Sciatic nerve (tissue), 2 donors: ENCODE measurements around the gene MMP3. TPM values are rescaled to one million over a fixed set of nuclear protein-coding genes. Genes with fewer than 3 reads are reported as not detected.

ENCODE experiments used
- ATAC-seq: fragments of 200-7000 bp; cut with Tn5 transposase; one replicate; pipeline ENCODE4 v1.9.1; 2020; ENCODE audit warnings: mild to moderate bottlenecking, moderate library complexity
- DNase-seq: peaks from one replicate; pipeline ENCODE4 v3.0.0-alpha.2; 2020; ENCODE audit warnings: low spot score
- intact Hi-C: fragments of 100-400 bp; cut with DNase I; formaldehyde crosslinking; loops from one replicate; pipeline ENCODE4 v1.14.2; 2022
- total RNA-seq: library from RNA; stranded (reverse); fragmentation: NEBNext Ultra II Directional; extraction: Animal tissue kit (Norgen Biotek cat#: 25700); gene quantifications from one replicate; pipeline ENCODE4 v1.2.1, GENCODE V29; 2021
- donor health status: DM: no; HTN: no; CAD: no.
- donor health status: DM: no; HTN: no; CAD: no.

The MMP3 gene
- total RNA-seq, 1 donor from 2014 or later: 6.7 TPM

GRCh38 chr11:102836290-102836875 lies 7.0 kb downstream of the MMP3 start:
- ATAC-seq (peak; percentile 49), DNase-seq (no peak)
- intact Hi-C loops: no loop called here

- intact Hi-C loops: no loop called here
- DNase-seq (no peak), ATAC-seq (no peak)
Observed at GRCh38 chr11:102833731-102834130, 9.7 kb downstream of the MMP3 start.

GRCh38 chr11:102832612-102833011 lies 10.8 kb downstream of the MMP3 start:
- ATAC-seq (no peak), DNase-seq (no peak)
- intact Hi-C loops: no loop called here

- intact Hi-C loops: no loop called here
- DNase-seq (peak; percentile 69), ATAC-seq (peak; percentile 78)
Observed at GRCh38 chr11:102831489-102832440, 11.6 kb downstream of the MMP3 start.

GRCh38 chr11:102831128-102831488 lies 12.3 kb downstream of the MMP3 start:
- intact Hi-C loops: no loop called here
- no peak for DNase-seq
- ATAC-seq: no peak

- ATAC-seq: no peak
- no peak for DNase-seq
- intact Hi-C loops: no loop called here
Observed at GRCh38 chr11:102830001-102830727, 13.2 kb downstream of the MMP3 start.

GRCh38 chr11:102829316-102830000 lies 14.0 kb downstream of the MMP3 start:
- DNase-seq: no peak
- intact Hi-C loops: no loop called here
- ATAC-seq: no peak

- DNase-seq: no peak
- intact Hi-C loops: no loop called here
- ATAC-seq: no peak
Observed at GRCh38 chr11:102824556-102824955, 18.9 kb downstream of the MMP3 start.

- no peak for ATAC-seq
- DNase-seq: no peak
- intact Hi-C loops: no loop called here
Observed at GRCh38 chr11:102819491-102819890, 23.9 kb downstream of the MMP3 start.

DNA sequence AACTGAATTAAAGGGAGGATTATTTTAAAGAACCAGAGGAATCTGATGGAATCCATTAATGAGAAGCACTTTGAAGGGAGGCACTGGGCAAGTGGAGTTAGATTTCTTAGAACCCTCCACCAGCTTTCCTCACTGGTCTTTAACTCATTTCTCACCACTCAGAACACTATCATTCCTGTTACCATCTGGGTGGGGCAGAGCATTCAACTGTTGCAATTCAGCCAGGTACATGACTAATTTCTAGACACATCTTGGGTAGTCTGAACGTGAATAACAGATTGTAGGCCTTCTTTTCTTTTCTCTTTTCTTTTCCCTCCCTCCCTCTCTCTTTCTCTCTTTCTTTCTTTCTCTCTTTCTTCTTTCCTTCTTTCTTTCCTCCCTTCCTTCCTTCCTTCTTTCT lies 29.9 kb downstream of the MMP3 start:
- DNase-seq (no peak), ATAC-seq (no peak)
- intact Hi-C loops: no loop called here

DNA sequence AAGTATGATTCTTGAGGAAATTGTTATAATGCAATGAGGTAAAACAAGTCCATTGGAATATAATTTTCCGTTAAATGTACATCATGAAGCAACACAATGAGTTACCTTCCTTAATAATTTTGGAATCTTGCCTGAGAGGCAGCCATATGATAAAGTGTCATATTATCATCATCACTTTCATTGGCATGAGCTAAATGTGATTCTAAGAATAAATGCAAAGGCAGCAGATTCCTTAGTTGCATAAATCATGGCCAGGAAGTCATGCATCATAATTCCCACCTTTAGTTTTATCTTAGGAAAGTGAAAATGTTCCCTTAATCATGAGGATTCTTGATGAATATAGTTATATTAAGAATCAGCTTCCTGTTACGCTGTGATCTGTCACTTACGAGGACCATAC lies 31.2 kb downstream of the MMP3 start:
- intact Hi-C loops: no loop called here
- ATAC-seq: no peak

DNA sequence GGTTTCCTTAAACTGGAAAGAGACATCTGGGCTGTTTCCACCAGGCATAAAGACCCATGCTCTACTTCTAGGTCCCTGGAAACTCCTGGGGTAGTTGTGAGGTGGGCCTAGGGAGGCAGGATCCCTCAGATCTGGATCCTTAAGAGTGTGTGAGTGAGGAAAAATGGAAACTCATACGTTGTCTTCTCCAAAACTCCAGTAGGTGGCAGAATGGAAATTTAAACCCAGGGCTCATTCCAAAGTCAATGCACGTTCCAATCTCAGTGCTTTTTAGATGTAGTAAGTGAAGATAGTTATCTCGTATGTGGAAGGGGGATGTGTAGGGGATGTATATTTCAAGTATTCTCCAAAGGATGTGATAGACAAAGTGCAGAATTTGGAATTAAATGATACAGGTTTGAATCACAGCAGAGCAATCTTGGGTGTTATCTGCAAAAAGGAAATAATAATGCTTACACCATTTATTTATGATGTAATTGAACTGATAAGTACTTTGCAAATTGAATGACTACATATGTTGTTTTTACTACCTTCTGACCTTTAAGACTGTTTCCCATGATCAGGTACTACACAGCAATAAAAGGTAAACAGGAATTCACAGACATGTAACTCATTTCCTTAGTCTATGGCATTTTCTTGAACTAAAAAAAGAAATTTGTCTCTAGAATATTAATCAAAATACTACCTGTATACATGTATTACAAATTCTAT lies 32.3 kb downstream of the MMP3 start:
- intact Hi-C loops: no loop called here
- ATAC-seq: no peak
- DNase-seq: no peak

More for the DNA sequence above, 31.2 kb downstream of the MMP3 start:
- no peak for DNase-seq

DNA sequence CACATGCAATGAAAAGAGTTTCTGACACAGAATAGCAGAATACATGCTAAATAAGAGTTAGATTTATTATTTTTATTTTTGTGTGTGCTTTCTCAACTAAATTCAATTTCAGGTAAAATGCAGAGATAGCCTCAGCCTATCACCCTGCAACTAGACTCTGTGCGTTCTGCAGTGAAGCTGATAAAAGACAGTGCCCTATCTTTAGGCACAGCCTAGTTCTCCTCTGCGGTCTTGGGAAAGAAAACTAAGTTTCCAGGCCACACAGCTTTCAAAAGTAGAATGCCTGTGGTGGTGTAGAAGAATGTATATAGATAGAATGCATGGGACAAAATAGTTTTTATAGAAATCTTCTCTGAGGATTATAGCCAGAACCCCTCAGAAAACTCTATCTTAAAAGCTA lies 33.4 kb downstream of the MMP3 start:
- intact Hi-C loops: no loop called here
- DNase-seq: no peak
- no peak for ATAC-seq

DNA sequence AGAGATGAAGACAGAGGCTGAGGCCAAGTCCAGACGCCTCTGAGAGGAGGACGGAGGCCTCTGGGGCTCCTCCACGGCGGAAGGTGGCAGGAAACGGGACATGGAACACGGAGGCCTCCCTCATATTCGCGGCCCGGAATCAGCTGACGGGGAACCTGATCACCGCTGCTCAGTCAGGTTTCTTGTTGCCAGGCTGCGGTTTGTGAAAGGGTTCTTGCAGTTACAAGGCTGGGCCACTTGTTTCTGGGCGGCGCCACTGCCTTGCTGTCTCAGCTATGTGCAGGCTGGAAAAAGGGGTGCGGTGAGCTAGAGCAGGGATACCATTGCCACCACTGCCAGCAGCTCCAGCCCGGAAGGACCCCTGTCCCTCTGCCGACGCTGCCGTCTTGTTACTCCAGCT lies 35.5 kb downstream of the MMP3 start:
- DNase-seq: no peak
- intact Hi-C loops: no loop called here
- ATAC-seq: peak; percentile 15

DNA sequence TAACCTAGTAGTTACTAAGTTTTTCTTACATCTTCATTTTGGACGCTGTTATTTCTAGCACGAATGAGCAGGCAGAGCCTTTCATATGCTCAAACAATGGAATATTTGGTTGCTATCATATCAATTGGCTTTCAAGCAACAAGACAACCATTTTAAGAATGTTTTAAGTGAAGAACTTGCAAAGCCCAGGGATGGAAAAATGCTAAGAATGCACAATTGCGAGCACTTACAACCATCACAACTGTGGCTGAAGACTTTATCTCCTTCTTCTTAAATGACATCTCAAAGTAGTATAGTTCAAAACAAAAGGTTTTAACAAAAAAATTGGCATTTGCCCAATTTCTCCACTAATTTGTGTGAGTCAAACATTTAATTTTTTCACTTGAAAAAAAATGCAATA lies 37.1 kb downstream of the MMP3 start:
- no peak for DNase-seq
- ATAC-seq: no peak
- intact Hi-C loops: no loop called here

DNA sequence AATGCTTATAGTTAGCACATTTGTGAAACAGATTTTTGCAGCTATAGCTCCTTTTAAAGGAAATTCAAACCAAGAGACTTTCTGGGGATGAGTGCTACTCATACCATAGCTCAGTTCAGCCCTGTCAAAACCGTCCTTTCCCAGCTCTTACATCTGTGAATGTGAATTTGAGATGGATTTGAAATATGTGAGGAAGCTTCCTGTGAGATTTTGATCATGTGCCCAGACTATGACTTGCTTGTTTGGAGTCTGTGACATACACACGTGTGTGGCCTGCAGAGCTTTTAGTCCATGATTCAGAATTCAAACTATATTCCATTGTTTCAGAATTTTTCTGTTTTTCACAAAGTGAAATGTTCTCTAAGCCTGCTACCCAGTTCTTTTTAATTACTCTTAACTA lies 41.1 kb downstream of the MMP3 start:
- intact Hi-C loops: no loop called here
- DNase-seq: no peak
- ATAC-seq: no peak

GRCh38 chr11:102800767-102801166 lies 42.6 kb downstream of the MMP3 start:
- ATAC-seq (no peak), DNase-seq (no peak)
- intact Hi-C loops: no loop called here

GRCh38 chr11:102799681-102800340 lies 43.6 kb downstream of the MMP3 start:
- DNase-seq: no peak
- intact Hi-C loops: no loop called here
- no peak for ATAC-seq
